Neural cell (in vitro differentiated cells): ENCODE measurements around the gene BTBD9.

ENCODE experiments used
- EP300 ChIP-seq: fragments of 450-650 bp; conservative IDR thresholded peaks from 2 replicates; pipeline ENCODE4 v1.6.1; 2014; ENCODE audit warnings: antibody characterized with exemption, mild to moderate bottlenecking, moderate library complexity; ENCODE audit not compliant: poor library complexity, severe bottlenecking
- MXI1 ChIP-seq: fragments of 450-650 bp; conservative IDR thresholded peaks from 2 replicates; pipeline ENCODE4 v1.6.1; 2014; ENCODE audit warnings: antibody characterized with exemption, mild to moderate bottlenecking; ENCODE audit not compliant: poor library complexity, severe bottlenecking
- POLR2AphosphoS5 ChIP-seq: IDR thresholded peaks from 2 replicates; pipeline ENCODE4 v1.6.1; 2012
- SMC3 ChIP-seq: fragments of 450-650 bp; conservative IDR thresholded peaks from 2 replicates; pipeline ENCODE4 v1.6.1; 2014; ENCODE audit warnings: antibody characterized with exemption, mild to moderate bottlenecking, moderate library complexity; ENCODE audit not compliant: poor library complexity
- TAF1 ChIP-seq: IDR thresholded peaks from 2 replicates; pipeline ENCODE4 v1.6.1; 2012; ENCODE audit warnings: low read depth
- TF ChIP-seq, protein P1 (sequence below): fragments of 450-650 bp; IDR thresholded peaks from 2 replicates; pipeline ENCODE4 v1.5.1; 2014; ENCODE audit warnings: antibody characterized with exemption, mild to moderate bottlenecking, moderate library complexity; ENCODE audit not compliant: poor library complexity, severe bottlenecking
- TF ChIP-seq, protein P2 (sequence below): IDR thresholded peaks from 2 replicates; pipeline ENCODE4 v1.6.1; 2012; ENCODE audit warnings: borderline replicate concordance

DNA sequence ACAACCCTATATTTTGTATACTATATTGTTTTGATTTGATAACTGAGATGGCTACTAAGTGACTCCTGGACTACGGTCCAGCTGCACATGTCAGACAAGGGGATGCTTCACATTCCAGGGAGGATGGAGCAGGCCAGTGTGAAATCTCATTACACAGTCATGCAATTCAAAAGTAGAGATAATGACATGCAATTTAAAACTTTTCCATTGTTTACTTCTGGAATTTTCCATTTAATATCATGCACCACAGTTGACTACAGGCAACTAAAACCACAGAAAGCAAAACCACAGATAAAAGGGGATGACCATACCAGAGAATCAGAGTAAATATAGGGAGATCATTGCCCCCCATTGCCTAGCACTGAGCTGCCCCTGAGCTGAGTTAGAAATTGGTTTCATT is 366.4 kb downstream of the BTBD9 start:
- TF ChIP-seq, protein P1, sequence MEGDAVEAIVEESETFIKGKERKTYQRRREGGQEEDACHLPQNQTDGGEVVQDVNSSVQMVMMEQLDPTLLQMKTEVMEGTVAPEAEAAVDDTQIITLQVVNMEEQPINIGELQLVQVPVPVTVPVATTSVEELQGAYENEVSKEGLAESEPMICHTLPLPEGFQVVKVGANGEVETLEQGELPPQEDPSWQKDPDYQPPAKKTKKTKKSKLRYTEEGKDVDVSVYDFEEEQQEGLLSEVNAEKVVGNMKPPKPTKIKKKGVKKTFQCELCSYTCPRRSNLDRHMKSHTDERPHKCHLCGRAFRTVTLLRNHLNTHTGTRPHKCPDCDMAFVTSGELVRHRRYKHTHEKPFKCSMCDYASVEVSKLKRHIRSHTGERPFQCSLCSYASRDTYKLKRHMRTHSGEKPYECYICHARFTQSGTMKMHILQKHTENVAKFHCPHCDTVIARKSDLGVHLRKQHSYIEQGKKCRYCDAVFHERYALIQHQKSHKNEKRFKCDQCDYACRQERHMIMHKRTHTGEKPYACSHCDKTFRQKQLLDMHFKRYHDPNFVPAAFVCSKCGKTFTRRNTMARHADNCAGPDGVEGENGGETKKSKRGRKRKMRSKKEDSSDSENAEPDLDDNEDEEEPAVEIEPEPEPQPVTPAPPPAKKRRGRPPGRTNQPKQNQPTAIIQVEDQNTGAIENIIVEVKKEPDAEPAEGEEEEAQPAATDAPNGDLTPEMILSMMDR, result no peak
- TF ChIP-seq EP300, result no peak
- no peak for TF ChIP-seq TAF1
- TF ChIP-seq, protein P2, sequence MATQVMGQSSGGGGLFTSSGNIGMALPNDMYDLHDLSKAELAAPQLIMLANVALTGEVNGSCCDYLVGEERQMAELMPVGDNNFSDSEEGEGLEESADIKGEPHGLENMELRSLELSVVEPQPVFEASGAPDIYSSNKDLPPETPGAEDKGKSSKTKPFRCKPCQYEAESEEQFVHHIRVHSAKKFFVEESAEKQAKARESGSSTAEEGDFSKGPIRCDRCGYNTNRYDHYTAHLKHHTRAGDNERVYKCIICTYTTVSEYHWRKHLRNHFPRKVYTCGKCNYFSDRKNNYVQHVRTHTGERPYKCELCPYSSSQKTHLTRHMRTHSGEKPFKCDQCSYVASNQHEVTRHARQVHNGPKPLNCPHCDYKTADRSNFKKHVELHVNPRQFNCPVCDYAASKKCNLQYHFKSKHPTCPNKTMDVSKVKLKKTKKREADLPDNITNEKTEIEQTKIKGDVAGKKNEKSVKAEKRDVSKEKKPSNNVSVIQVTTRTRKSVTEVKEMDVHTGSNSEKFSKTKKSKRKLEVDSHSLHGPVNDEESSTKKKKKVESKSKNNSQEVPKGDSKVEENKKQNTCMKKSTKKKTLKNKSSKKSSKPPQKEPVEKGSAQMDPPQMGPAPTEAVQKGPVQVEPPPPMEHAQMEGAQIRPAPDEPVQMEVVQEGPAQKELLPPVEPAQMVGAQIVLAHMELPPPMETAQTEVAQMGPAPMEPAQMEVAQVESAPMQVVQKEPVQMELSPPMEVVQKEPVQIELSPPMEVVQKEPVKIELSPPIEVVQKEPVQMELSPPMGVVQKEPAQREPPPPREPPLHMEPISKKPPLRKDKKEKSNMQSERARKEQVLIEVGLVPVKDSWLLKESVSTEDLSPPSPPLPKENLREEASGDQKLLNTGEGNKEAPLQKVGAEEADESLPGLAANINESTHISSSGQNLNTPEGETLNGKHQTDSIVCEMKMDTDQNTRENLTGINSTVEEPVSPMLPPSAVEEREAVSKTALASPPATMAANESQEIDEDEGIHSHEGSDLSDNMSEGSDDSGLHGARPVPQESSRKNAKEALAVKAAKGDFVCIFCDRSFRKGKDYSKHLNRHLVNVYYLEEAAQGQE, result no peak
- TF ChIP-seq SMC3, result no peak
- TF ChIP-seq MXI1, result no peak
- no peak for TF ChIP-seq POLR2AphosphoS5
